ENCODE measurements around the gene CMTM6. TPM values are rescaled to one million over a fixed set of nuclear protein-coding genes. Genes with fewer than 3 reads are reported as not detected.

The CMTM6 gene
- total RNA-seq, 4 donors from 2014 or later = 40.3 to 60.6 (median 51.5) TPM

- H3K36me3 ChIP-seq = no peaks in the 10 kb centered on the region
- H3K27ac ChIP-seq (replicated peaks in 1 of 4) = no peak overlapping the region
- peaks cover 0 to 5% (median 1%) of the 10 kb centered on the region in 4 donors for H3K4me1 ChIP-seq
- peak; percentile 87 for DNase-seq (ENCODE audit: extremely low spot score)
- intact Hi-C loops (cut with DNase I) = no loop called here
- H3K4me3 ChIP-seq = no peak overlapping the region
- no peaks in the 10 kb centered on the region for H3K27me3 ChIP-seq
- WGBS = 69% methylated on average over 3 of the region's 4 CpGs
- TF ChIP-seq POLR2AphosphoS5 (IDR thresholded peaks at IDR 0.05) (no peak), POLR2A (IDR thresholded peaks at IDR 0.05; ENCODE audit: low read depth) (no peak), EP300 (IDR thresholded peaks at IDR 0.05) (no peak)
- TF ChIP-seq, protein P1, sequence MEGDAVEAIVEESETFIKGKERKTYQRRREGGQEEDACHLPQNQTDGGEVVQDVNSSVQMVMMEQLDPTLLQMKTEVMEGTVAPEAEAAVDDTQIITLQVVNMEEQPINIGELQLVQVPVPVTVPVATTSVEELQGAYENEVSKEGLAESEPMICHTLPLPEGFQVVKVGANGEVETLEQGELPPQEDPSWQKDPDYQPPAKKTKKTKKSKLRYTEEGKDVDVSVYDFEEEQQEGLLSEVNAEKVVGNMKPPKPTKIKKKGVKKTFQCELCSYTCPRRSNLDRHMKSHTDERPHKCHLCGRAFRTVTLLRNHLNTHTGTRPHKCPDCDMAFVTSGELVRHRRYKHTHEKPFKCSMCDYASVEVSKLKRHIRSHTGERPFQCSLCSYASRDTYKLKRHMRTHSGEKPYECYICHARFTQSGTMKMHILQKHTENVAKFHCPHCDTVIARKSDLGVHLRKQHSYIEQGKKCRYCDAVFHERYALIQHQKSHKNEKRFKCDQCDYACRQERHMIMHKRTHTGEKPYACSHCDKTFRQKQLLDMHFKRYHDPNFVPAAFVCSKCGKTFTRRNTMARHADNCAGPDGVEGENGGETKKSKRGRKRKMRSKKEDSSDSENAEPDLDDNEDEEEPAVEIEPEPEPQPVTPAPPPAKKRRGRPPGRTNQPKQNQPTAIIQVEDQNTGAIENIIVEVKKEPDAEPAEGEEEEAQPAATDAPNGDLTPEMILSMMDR (IDR thresholded peaks at IDR 0.05) = no peak
- no peaks in the 10 kb centered on the region for H3K9me3 ChIP-seq
Observed at GRCh38 chr3:32435911-32436815, 66.5 kb downstream of the CMTM6 start.

GRCh38 chr3:32434206-32434605 is 68.4 kb downstream of the CMTM6 start:
- Histone ChIP-seq H3K4me3 (no peak overlapping the region), H3K27ac (replicated peaks in 1 of 4) (no peak overlapping the region), H3K4me1 (peaks cover 0 to 5% (median 1%) of the 10 kb centered on the region in 4 donors), H3K27me3 (no peaks in the 10 kb centered on the region), H3K36me3 (no peaks in the 10 kb centered on the region), H3K9me3 (no peaks in the 10 kb centered on the region)
- 97% methylated on average over 4 of the region's 4 CpGs for WGBS
- TF ChIP-seq EP300 (IDR thresholded peaks at IDR 0.05) (no peak), POLR2A (IDR thresholded peaks at IDR 0.05; ENCODE audit: low read depth) (no peak), POLR2AphosphoS5 (IDR thresholded peaks at IDR 0.05) (no peak)
- TF ChIP-seq, protein P1 (IDR thresholded peaks at IDR 0.05) = no peak
- no peak for DNase-seq (ENCODE audit: extremely low spot score)
- intact Hi-C loops (cut with DNase I) = no loop called here

- TF ChIP-seq EP300 (IDR thresholded peaks at IDR 0.05) (no peak), POLR2A (IDR thresholded peaks at IDR 0.05; ENCODE audit: low read depth) (no peak), POLR2AphosphoS5 (IDR thresholded peaks at IDR 0.05) (no peak)
- TF ChIP-seq, protein P1 (IDR thresholded peaks at IDR 0.05) = no peak
- intact Hi-C loops (cut with DNase I) = no loop called here
- no peak overlapping the region for H3K4me3 ChIP-seq
- H3K36me3 ChIP-seq = no peaks in the 10 kb centered on the region
- no peaks in the 10 kb centered on the region for H3K9me3 ChIP-seq
- H3K27ac ChIP-seq (replicated peaks in 1 of 4) = no peak overlapping the region
- peaks cover 0 to 14% (median 9%) of the 10 kb centered on the region in 4 donors for H3K4me1 ChIP-seq
- 81% methylated on average over 12 of the region's 12 CpGs for WGBS
- DNase-seq (ENCODE audit: extremely low spot score) = peak; percentile 74
- H3K27me3 ChIP-seq = no peaks in the 10 kb centered on the region
Observed at GRCh38 chr3:32432711-32433530, 69.7 kb downstream of the CMTM6 start.

GRCh38 chr3:32432045-32432710 is 70.5 kb downstream of the CMTM6 start:
- DNase-seq (ENCODE audit: extremely low spot score) = peak; percentile 86
- H3K4me3 ChIP-seq = no peak overlapping the region
- H3K27me3 ChIP-seq = no peaks in the 10 kb centered on the region
- no peak overlapping the region for H3K27ac ChIP-seq (replicated peaks in 1 of 4)
- H3K36me3 ChIP-seq = no peaks in the 10 kb centered on the region
- WGBS = 88% methylated on average over 5 of the region's 6 CpGs
- H3K4me1 ChIP-seq = peaks cover 0 to 14% (median 12%) of the 10 kb centered on the region in 4 donors
- no peaks in the 10 kb centered on the region for H3K9me3 ChIP-seq
- no peak for TF ChIP-seq EP300 (IDR thresholded peaks at IDR 0.05)
- no peak for TF ChIP-seq POLR2A (IDR thresholded peaks at IDR 0.05; ENCODE audit: low read depth)
- no peak for TF ChIP-seq POLR2AphosphoS5 (IDR thresholded peaks at IDR 0.05)
- TF ChIP-seq, protein P1 (IDR thresholded peaks at IDR 0.05) = no peak
- intact Hi-C loops (cut with DNase I) = no loop called here

Measured in esophagus muscularis mucosa (tissue), 4 donors.